Gastrocnemius medialis (tissue), 4 donors: ENCODE data around the gene ADAM11. TPM values are rescaled to one million over a fixed set of nuclear protein-coding genes. Genes with fewer than 3 reads are reported as not detected.

Experiments
- ATAC-seq, 2 donors: fragments of 150-250 bp; one replicate each; pipeline ENCODE4 v1.9.1; 2016
- DNase-seq, 2 donors: peaks; one replicate each; pipeline ENCODE4 v3.0.0-alpha.2; 2019
- H3K27ac ChIP-seq, 4 donors: fragments of 200-600 bp; sonication (generic); 1 replicate in 1 of 4; 2 replicates in 3 of 4; pipeline ENCODE4 v1.5.1; 2016 to 2018; ENCODE audit warnings: mild to moderate bottlenecking in 2 of 4, moderate library complexity in 1 of 4
- H3K27me3 ChIP-seq, 3 donors: fragments of 200-600 bp; sonication (generic) in 2 of 3; 1 replicate in 1 of 3; 2 replicates in 2 of 3; pipeline versions ENCODE4 v1.5.1 to v1.6.0; 2016 to 2019; ENCODE audit warnings: mild to moderate bottlenecking in 1 of 3, moderate library complexity in 1 of 3
- H3K36me3 ChIP-seq, 2 donors: fragments of 200-600 bp; sonication (generic) in 1 of 2; one replicate each; pipeline ENCODE4 v1.5.1; 2017 to 2018
- H3K4me1 ChIP-seq, 2 donors: fragments of 200-600 bp; sonication (generic) in 1 of 2; one replicate each; pipeline ENCODE4 v1.5.1; 2016 to 2017; ENCODE audit warnings: mild to moderate bottlenecking in 2 of 2
- H3K4me3 ChIP-seq, 4 donors: fragments of 200-600 bp; sonication (generic) in 3 of 4; 1 replicate in 1 of 4; 2 replicates in 3 of 4; pipeline ENCODE4 v1.5.1; 2016 to 2019; ENCODE audit warnings: mild to moderate bottlenecking in 2 of 4
- H3K9me3 ChIP-seq, 3 donors: fragments of 200-600 bp; sonication (generic) in 2 of 3; 1 replicate in 1 of 3; 2 replicates in 2 of 3; pipeline ENCODE4 v1.5.1; 2016 to 2019
- CTCF ChIP-seq, 5 experiments: fragments of 450-650 bp in 3 of 5; fragments of 200-600 bp in 2 of 5; sonication (generic) in 2 of 5; IDR thresholded peaks in 4 of 5; conservative IDR thresholded peaks in 1 of 5; 1 replicate in 4 of 5; 2 replicates in 1 of 5; pipeline ENCODE4 v1.5.1; 2016 to 2019; ENCODE audit warnings: antibody characterized with exemption in 5 of 5, mild to moderate bottlenecking in 3 of 5, moderate library complexity in 3 of 5
- POLR2A ChIP-seq, 2 donors: fragments of 450-650 bp; IDR thresholded peaks; one replicate each; pipeline ENCODE4 v1.6.1; 2017; ENCODE audit warnings: antibody characterized with exemption in 2 of 2, mild to moderate bottlenecking in 2 of 2, moderate library complexity in 2 of 2
- in situ Hi-C, 4 donors: fragments of 200-750 bp; cut with MboI; loops; one replicate each; pipeline versions ENCODE4 v1.15.0 to v1.8.0; 2017; ENCODE audit warnings: low sequenced_read_pairs in 4 of 4
- intact Hi-C: fragments of 100-400 bp; cut with DNase I; formaldehyde crosslinking; loops from one replicate; pipeline ENCODE4 v1.15.1; 2023; ENCODE audit warnings: low total_unique reads
- total RNA-seq, 4 donors: library from RNA; depleted of rRNA; stranded (reverse); fragments of >200 nt; gene quantifications; one replicate each; pipeline versions ENCODE4 v1.1.0 to v1.2.3, GENCODE V29; 2016

The ADAM11 gene
- total RNA-seq, 4 donors from 2014 or later: 0.04 to 0.36 TPM; not detected in 2

GRCh38 chr17:44795421-44795820, 36.6 kb downstream of the ADAM11 start:
- Histone ChIP-seq H3K36me3 (no peaks in the 10 kb centered on the region), H3K4me3 (no peak overlapping the region), H3K4me1 (peaks cover 12 to 14% of the 10 kb centered on the region in 2 donors), H3K27ac (peak overlapping the region in 2 of 4 donors; percentile 18 to 54), H3K9me3 (no peaks in the 10 kb centered on the region), H3K27me3 (no peaks in the 10 kb centered on the region)
- TF ChIP-seq POLR2A (IDR thresholded peaks at IDR 0.05): no peak
- no peak for TF ChIP-seq CTCF (IDR thresholded peaks at IDR 0.05 in 4 of 5, conservative IDR thresholded peaks at IDR 0.05 in 1 of 5)
- ATAC-seq (no peak), DNase-seq (no peak)
- intact Hi-C loops: no loop called here
- in situ Hi-C loops: loop anchor here in 1 of 4 donors (25.0 kb wide), 1 partner anchor 217 kb away; no protein-coding TSS in a partner anchor

- peak overlapping the region in 1 of 4 donors; percentile 54 for H3K27ac ChIP-seq
- intact Hi-C loops (no loop called here), in situ Hi-C loops (loop anchor here in 1 of 4 donors (25.0 kb wide), 1 partner anchor 216 kb away; no protein-coding TSS in a partner anchor)
- H3K4me3 ChIP-seq: no peak overlapping the region
- H3K36me3 ChIP-seq: no peaks in the 10 kb centered on the region
- no peaks in the 10 kb centered on the region for H3K27me3 ChIP-seq
- no peaks in the 10 kb centered on the region for H3K9me3 ChIP-seq
- peaks cover 12 to 14% of the 10 kb centered on the region in 2 donors for H3K4me1 ChIP-seq
- TF ChIP-seq POLR2A (IDR thresholded peaks at IDR 0.05): no peak
- no peak for TF ChIP-seq CTCF (IDR thresholded peaks at IDR 0.05 in 4 of 5, conservative IDR thresholded peaks at IDR 0.05 in 1 of 5)
- ATAC-seq (no peak), DNase-seq (no peak)
Observed at GRCh38 chr17:44795928-44796327, 37.1 kb downstream of the ADAM11 start.

- H3K4me1 ChIP-seq: peaks cover 12 to 14% of the 10 kb centered on the region in 2 donors
- intact Hi-C loops: no loop called here
- H3K27ac ChIP-seq: peak overlapping the region in 1 of 4 donors; percentile 46
- DNase-seq (no peak), ATAC-seq (no peak)
- no peak overlapping the region for H3K4me3 ChIP-seq
- in situ Hi-C loops: loop anchor here in 1 of 4 donors (25.0 kb wide), 1 partner anchor 216 kb away; no protein-coding TSS in a partner anchor
- TF ChIP-seq CTCF (IDR thresholded peaks at IDR 0.05 in 4 of 5, conservative IDR thresholded peaks at IDR 0.05 in 1 of 5) (no peak), POLR2A (IDR thresholded peaks at IDR 0.05) (no peak)
- no peaks in the 10 kb centered on the region for H3K27me3 ChIP-seq
- H3K9me3 ChIP-seq: no peaks in the 10 kb centered on the region
- H3K36me3 ChIP-seq: no peaks in the 10 kb centered on the region
Observed at GRCh38 chr17:44796731-44797130, 37.9 kb downstream of the ADAM11 start.

GRCh38 chr17:44797802-44798201, 39.0 kb downstream of the ADAM11 start:
- H3K4me1 ChIP-seq: peaks cover 12 to 14% of the 10 kb centered on the region in 2 donors
- no peak for DNase-seq
- TF ChIP-seq POLR2A (IDR thresholded peaks at IDR 0.05) (no peak), CTCF (IDR thresholded peaks at IDR 0.05 in 4 of 5, conservative IDR thresholded peaks at IDR 0.05 in 1 of 5) (no peak)
- peak overlapping the region in 1 of 4 donors; percentile 46 for H3K27ac ChIP-seq
- H3K27me3 ChIP-seq: no peaks in the 10 kb centered on the region
- intact Hi-C loops (no loop called here), in situ Hi-C loops (loop anchor here in 1 of 4 donors (25.0 kb wide), 1 partner anchor 214 kb away; no protein-coding TSS in a partner anchor)
- no peak for ATAC-seq
- H3K36me3 ChIP-seq: no peaks in the 10 kb centered on the region
- H3K4me3 ChIP-seq: no peak overlapping the region
- no peaks in the 10 kb centered on the region for H3K9me3 ChIP-seq
